Panc1 (cell line): ENCODE data around the gene KCNIP3. TPM values are rescaled to one million over a fixed set of nuclear protein-coding genes. Genes with fewer than 3 reads are reported as not detected.

ENCODE experiments used
- ATAC-seq: fragments of 200-7000 bp; cut with Tn5 transposase; 2 replicates; pipeline ENCODE4 v1.9.1; 2020; ENCODE audit warnings: mild to moderate bottlenecking, moderate library complexity
- BruUV-seq: library from RNA; stranded (reverse); fragments of 400-500 nt; replicated peaks from 2 replicates; lab custom pipeline; 2021; lab: Mats Ljungman, UMichigan
- CTCF ChIA-PET: fragments of 300-600 bp; sonication (Branson Sonifier 250); formaldehyde crosslinking; loops from one replicate; lab custom pipeline; 2022; ENCODE audit warnings: antibody characterized with exemption; lab: Charles Lee
- POLR2A ChIA-PET: fragments of 300-600 bp; sonication (Branson Sonifier 250); formaldehyde crosslinking; loops from one replicate; lab custom pipeline; 2022; ENCODE audit warnings: antibody characterized with exemption; lab: Charles Lee
- DNase-seq: peaks from one replicate; pipeline ENCODE4 v3.0.0-alpha.2; 2010; ENCODE audit warnings: low read depth, low spot score
- H3K27ac ChIP-seq: 2 replicates; pipeline ENCODE4 v1.5.1; 2011; ENCODE audit warnings: mild to moderate bottlenecking, low read length, inconsistent platforms
- H3K27me3 ChIP-seq: fragments of 200-500 bp; sonication (Bioruptor generic); 2 replicates; pipeline ENCODE4 v1.6.0; 2014; ENCODE audit warnings: low read length, inconsistent platforms; ENCODE audit not compliant: control insufficient read depth, insufficient read depth
- H3K36me3 ChIP-seq: fragments of 200-500 bp; sonication (Bioruptor generic); 2 replicates; pipeline ENCODE4 v1.5.1; 2014; ENCODE audit warnings: inconsistent platforms, mild to moderate bottlenecking, low read length, moderate library complexity; ENCODE audit not compliant: control insufficient read depth, insufficient read depth
- H3K4me1 ChIP-seq: 2 replicates; pipeline ENCODE4 v1.5.1; 2011; ENCODE audit warnings: inconsistent platforms, mild to moderate bottlenecking, low read length, moderate library complexity; ENCODE audit not compliant: control insufficient read depth, insufficient read depth
- H3K4me3 ChIP-seq, 2 experiments: 2 replicates each; pipeline ENCODE4 v1.5.1; 2011 to 2012; ENCODE audit warnings: low read depth in 2 of 2, low read length in 2 of 2, mild to moderate bottlenecking in 2 of 2, inconsistent platforms in 1 of 2, moderate library complexity in 1 of 2
- H3K9me3 ChIP-seq: fragments of 200-500 bp; sonication (Bioruptor generic); 2 replicates; pipeline ENCODE4 v1.5.1; 2014; ENCODE audit warnings: low read depth, mild to moderate bottlenecking, inconsistent platforms, low read length, moderate library complexity; ENCODE audit not compliant: control insufficient read depth, insufficient read depth
- POLR2AphosphoS5 ChIP-seq: IDR thresholded peaks from 2 replicates; pipeline ENCODE4 v1.6.1; 2012; ENCODE audit warnings: mild to moderate bottlenecking, low read depth, low read length, moderate library complexity
- SIN3A ChIP-seq: IDR thresholded peaks from 2 replicates; pipeline ENCODE4 v1.6.1; 2012; ENCODE audit warnings: low read depth, mild to moderate bottlenecking, low read length, moderate library complexity, borderline replicate concordance; ENCODE audit not compliant: insufficient read depth
- TCF7L2 ChIP-seq: IDR thresholded peaks from 2 replicates; pipeline ENCODE4 v1.6.1; 2011; ENCODE audit warnings: mild to moderate bottlenecking, low read depth, low read length, inconsistent platforms
- in situ Hi-C: cut with HindIII; loops from 2 replicates; pipeline ENCODE4 v1.10.0; 2016; ENCODE audit warnings: low sequenced_read_pairs, low pct_unique_long_range_greater_than_20kb
- intact Hi-C: fragments of 100-400 bp; cut with micrococcal nuclease; formaldehyde crosslinking; loops from one replicate; pipeline ENCODE4 v1.10.0; 2022; ENCODE audit not compliant: unreplicated experiment
- total RNA-seq: library from RNA; stranded (reverse); gene quantifications from one replicate; pipeline ENCODE4 v1.2.1, GENCODE V29; 2021; ENCODE audit not compliant: unreplicated experiment
- TF ChIP-seq, protein P1 (sequence below): fragments of 450-650 bp; IDR thresholded peaks from 2 replicates; pipeline ENCODE4 v1.5.1; 2017; ENCODE audit warnings: mild to moderate bottlenecking
- TF ChIP-seq, protein P2 (sequence below), 2 experiments: IDR thresholded peaks; 2 replicates each; pipeline ENCODE4 v1.6.1; 2011 to 2012; ENCODE audit warnings: low read depth in 2 of 2, control low read depth in 1 of 2, low read length in 1 of 2, mild to moderate bottlenecking in 1 of 2, moderate library complexity in 1 of 2; ENCODE audit not compliant: insufficient read depth in 1 of 2

KCNIP3 gene
- total RNA-seq, 1 experiment from 2014 or later = 17.5 TPM

- TF ChIP-seq TCF7L2 (no peak), SIN3A (no peak), POLR2AphosphoS5 (no peak)
- TF ChIP-seq, protein P1, sequence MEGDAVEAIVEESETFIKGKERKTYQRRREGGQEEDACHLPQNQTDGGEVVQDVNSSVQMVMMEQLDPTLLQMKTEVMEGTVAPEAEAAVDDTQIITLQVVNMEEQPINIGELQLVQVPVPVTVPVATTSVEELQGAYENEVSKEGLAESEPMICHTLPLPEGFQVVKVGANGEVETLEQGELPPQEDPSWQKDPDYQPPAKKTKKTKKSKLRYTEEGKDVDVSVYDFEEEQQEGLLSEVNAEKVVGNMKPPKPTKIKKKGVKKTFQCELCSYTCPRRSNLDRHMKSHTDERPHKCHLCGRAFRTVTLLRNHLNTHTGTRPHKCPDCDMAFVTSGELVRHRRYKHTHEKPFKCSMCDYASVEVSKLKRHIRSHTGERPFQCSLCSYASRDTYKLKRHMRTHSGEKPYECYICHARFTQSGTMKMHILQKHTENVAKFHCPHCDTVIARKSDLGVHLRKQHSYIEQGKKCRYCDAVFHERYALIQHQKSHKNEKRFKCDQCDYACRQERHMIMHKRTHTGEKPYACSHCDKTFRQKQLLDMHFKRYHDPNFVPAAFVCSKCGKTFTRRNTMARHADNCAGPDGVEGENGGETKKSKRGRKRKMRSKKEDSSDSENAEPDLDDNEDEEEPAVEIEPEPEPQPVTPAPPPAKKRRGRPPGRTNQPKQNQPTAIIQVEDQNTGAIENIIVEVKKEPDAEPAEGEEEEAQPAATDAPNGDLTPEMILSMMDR = no peak
- TF ChIP-seq, protein P2, sequence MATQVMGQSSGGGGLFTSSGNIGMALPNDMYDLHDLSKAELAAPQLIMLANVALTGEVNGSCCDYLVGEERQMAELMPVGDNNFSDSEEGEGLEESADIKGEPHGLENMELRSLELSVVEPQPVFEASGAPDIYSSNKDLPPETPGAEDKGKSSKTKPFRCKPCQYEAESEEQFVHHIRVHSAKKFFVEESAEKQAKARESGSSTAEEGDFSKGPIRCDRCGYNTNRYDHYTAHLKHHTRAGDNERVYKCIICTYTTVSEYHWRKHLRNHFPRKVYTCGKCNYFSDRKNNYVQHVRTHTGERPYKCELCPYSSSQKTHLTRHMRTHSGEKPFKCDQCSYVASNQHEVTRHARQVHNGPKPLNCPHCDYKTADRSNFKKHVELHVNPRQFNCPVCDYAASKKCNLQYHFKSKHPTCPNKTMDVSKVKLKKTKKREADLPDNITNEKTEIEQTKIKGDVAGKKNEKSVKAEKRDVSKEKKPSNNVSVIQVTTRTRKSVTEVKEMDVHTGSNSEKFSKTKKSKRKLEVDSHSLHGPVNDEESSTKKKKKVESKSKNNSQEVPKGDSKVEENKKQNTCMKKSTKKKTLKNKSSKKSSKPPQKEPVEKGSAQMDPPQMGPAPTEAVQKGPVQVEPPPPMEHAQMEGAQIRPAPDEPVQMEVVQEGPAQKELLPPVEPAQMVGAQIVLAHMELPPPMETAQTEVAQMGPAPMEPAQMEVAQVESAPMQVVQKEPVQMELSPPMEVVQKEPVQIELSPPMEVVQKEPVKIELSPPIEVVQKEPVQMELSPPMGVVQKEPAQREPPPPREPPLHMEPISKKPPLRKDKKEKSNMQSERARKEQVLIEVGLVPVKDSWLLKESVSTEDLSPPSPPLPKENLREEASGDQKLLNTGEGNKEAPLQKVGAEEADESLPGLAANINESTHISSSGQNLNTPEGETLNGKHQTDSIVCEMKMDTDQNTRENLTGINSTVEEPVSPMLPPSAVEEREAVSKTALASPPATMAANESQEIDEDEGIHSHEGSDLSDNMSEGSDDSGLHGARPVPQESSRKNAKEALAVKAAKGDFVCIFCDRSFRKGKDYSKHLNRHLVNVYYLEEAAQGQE (IDR thresholded peaks at IDR 0.05; ENCODE audit: insufficient read depth in 1 of 2, low read depth in 2 of 2, low read length in 1 of 2) = no peak
- no peak for ATAC-seq
- in situ Hi-C loops = no loop called here
- POLR2A ChIA-PET = no interaction called here
- H3K27me3 ChIP-seq = no peaks in the 10 kb centered on the region
- no TSS peak for BruUV-seq
- H3K27ac ChIP-seq = no peak overlapping the region
- no peaks in the 10 kb centered on the region for H3K4me1 ChIP-seq
- no peaks in the 10 kb centered on the region for H3K36me3 ChIP-seq
- intact Hi-C loops = no loop called here
- H3K4me3 ChIP-seq = no peak overlapping the region
- DNase-seq = no peak
- no peaks in the 10 kb centered on the region for H3K9me3 ChIP-seq
- CTCF ChIA-PET = no interaction called here
Measured at GRCh38 chr2:95374921-95375471, 77.8 kb downstream of the KCNIP3 start.

- ATAC-seq = no peak
- Histone ChIP-seq H3K27ac (no peak overlapping the region), H3K36me3 (no peaks in the 10 kb centered on the region), H3K4me1 (no peaks in the 10 kb centered on the region), H3K4me3 (no peak overlapping the region), H3K27me3 (no peaks in the 10 kb centered on the region), H3K9me3 (no peaks in the 10 kb centered on the region)
- no TSS peak for BruUV-seq
- TF ChIP-seq SIN3A = no peak
- no peak for TF ChIP-seq TCF7L2
- no peak for TF ChIP-seq POLR2AphosphoS5
- TF ChIP-seq, protein P2 (IDR thresholded peaks at IDR 0.05; ENCODE audit: insufficient read depth in 1 of 2, low read depth in 2 of 2, low read length in 1 of 2) = no peak
- TF ChIP-seq, protein P1 = no peak
- DNase-seq = no peak
- intact Hi-C loops (no loop called here), in situ Hi-C loops (no loop called here)
- ChIA-PET CTCF (interaction anchor here (0.5 kb wide), 1 partner anchor 16 kb away, joined by 9 read pairs; no protein-coding TSS in a partner anchor), POLR2A (no interaction called here)
Measured at GRCh38 chr2:95375532-95376150, 78.5 kb downstream of the KCNIP3 start.
